Suprapubic skin (tissue), 3 donors: Measurements from ENCODE around the gene FAM222A.

Source experiments
- POLR2A ChIP-seq, 2 donors: fragments of 450-650 bp; IDR thresholded peaks; one replicate each; pipeline ENCODE4 v1.6.1; 2017; ENCODE audit warnings: antibody characterized with exemption in 2 of 2, mild to moderate bottlenecking in 2 of 2, moderate library complexity in 2 of 2
- TF ChIP-seq, protein P1 (sequence below), 2 donors: fragments of 200-600 bp in 1 of 2; fragments of 450-650 bp in 1 of 2; sonication (generic) in 1 of 2; IDR thresholded peaks; one replicate each; pipeline ENCODE4 v1.5.1; 2016 to 2019; ENCODE audit warnings: antibody characterized with exemption in 2 of 2, mild to moderate bottlenecking in 1 of 2, moderate library complexity in 1 of 2

DNA sequence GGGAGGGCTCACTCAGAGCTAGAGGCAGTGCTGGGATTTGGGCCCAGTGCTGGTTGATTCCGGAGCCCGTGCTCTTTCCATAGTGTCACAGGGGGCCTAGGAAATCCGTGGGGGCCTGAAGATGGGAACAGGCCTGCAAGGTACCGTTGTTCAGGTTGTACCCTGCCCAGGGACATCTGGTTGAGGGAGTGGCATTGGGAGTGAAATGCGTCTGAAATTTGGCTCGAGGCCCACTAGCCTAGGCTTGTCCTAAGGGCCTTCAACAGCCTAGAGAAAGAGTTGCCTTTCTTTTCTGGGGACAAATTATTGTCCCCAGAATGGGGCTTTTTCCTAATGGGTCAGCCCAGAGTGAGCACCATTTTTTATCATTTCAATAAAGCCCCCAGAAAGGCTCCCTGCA is 26.4 kb upstream of the FAM222A start:
- TF ChIP-seq, protein P1, sequence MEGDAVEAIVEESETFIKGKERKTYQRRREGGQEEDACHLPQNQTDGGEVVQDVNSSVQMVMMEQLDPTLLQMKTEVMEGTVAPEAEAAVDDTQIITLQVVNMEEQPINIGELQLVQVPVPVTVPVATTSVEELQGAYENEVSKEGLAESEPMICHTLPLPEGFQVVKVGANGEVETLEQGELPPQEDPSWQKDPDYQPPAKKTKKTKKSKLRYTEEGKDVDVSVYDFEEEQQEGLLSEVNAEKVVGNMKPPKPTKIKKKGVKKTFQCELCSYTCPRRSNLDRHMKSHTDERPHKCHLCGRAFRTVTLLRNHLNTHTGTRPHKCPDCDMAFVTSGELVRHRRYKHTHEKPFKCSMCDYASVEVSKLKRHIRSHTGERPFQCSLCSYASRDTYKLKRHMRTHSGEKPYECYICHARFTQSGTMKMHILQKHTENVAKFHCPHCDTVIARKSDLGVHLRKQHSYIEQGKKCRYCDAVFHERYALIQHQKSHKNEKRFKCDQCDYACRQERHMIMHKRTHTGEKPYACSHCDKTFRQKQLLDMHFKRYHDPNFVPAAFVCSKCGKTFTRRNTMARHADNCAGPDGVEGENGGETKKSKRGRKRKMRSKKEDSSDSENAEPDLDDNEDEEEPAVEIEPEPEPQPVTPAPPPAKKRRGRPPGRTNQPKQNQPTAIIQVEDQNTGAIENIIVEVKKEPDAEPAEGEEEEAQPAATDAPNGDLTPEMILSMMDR (IDR thresholded peaks at IDR 0.05), result no peak
- TF ChIP-seq POLR2A (IDR thresholded peaks at IDR 0.05), result no peak
